ENCODE measurements around the gene FAM50A. TPM values are rescaled to one million over a fixed set of nuclear protein-coding genes. Genes with fewer than 3 reads are reported as not detected.
A peak's percentile ranks its signal among the peaks of the same experiment; 100 is the strongest.

Gene FAM50A
- total RNA-seq, 1 experiment from 2014 or later: 75.9 TPM

GRCh38 chrX:154486052-154486395 is 42.1 kb downstream of the FAM50A start:
- peak in 1 of 2 experiments; percentile 27 for DNase-seq
- Mint-ChIP-seq H3K4me1 (ENCODE audit: low read depth, unreplicated experiment) (peaks cover under 1% of the 10 kb centered on the region), H3K4me3 (ENCODE audit: unreplicated experiment) (peak overlapping the region; percentile 71), H3K36me3 (ENCODE audit: insufficient read depth, unreplicated experiment) (peaks cover 15% of the 10 kb centered on the region), H3K27ac (ENCODE audit: unreplicated experiment) (no peak overlapping the region), H3K9me3 (ENCODE audit: unreplicated experiment) (no peaks in the 10 kb centered on the region), H3K27me3 (ENCODE audit: insufficient read depth, unreplicated experiment) (no peaks in the 10 kb centered on the region)
- ChIA-PET CTCF (interaction anchor here (0.6 kb wide), 1 partner anchor 41 kb away, joined by 4 read pairs; no protein-coding TSS in a partner anchor), POLR2A (interaction anchor here (0.6 kb wide), 1 partner anchor 33 kb away, joined by 3 read pairs; no protein-coding TSS in a partner anchor)
- Histone ChIP-seq H3K36me3 (ENCODE audit: control insufficient read depth, insufficient read depth, low read length) (0 out of 2 replicates have a peak, but pooled peaks cover 1% of the 10 kb centered on the region), H3K4me3 (ENCODE audit: low read depth, low read length) (peak overlapping the region; percentile 70), H3K4me1 (peaks cover 4% of the 10 kb centered on the region; the same call in 1 of the 2 replicates), H3K27me3 (replicated peaks; ENCODE audit: control insufficient read depth, insufficient read depth, low read length) (no peaks in the 10 kb centered on the region), H3K9me3 (no peaks in the 10 kb centered on the region)
- TF ChIP-seq CTCF (IDR thresholded peaks at IDR 0.05; ENCODE audit: insufficient read depth in 1 of 2, low read depth in 1 of 2, low read length in 1 of 2, severe bottlenecking in 1 of 2, unreplicated experiment in 1 of 2): no peak
- BruUV-seq (replicated peaks): no TSS peak
- intact Hi-C loops (cut with micrococcal nuclease; ENCODE audit: unreplicated experiment): no loop called here

GRCh38 chrX:154486396-154487207 is 42.7 kb downstream of the FAM50A start, which contains the start of gene UBL4A:
Gene UBL4A, minus strand, starts transcription at chrX:154486615. Its CDS starts 31 bp downstream, at chrX:154486584.
- Mint-ChIP-seq H3K9me3 (ENCODE audit: unreplicated experiment) (no peaks in the 10 kb centered on the region), H3K36me3 (ENCODE audit: insufficient read depth, unreplicated experiment) (peaks cover 15% of the 10 kb centered on the region), H3K4me1 (ENCODE audit: low read depth, unreplicated experiment) (peaks cover 6% of the 10 kb centered on the region), H3K27me3 (ENCODE audit: insufficient read depth, unreplicated experiment) (no peaks in the 10 kb centered on the region), H3K4me3 (ENCODE audit: unreplicated experiment) (peak within 1 kb of the TSS; percentile 71), H3K27ac (ENCODE audit: unreplicated experiment) (peak within 1 kb of the TSS; percentile 84)
- H3K36me3 ChIP-seq (ENCODE audit: control insufficient read depth, insufficient read depth, low read length): 0 out of 2 replicates have a peak, but pooled peaks cover 1% of the 10 kb centered on the region
- CTCF ChIA-PET: interaction anchor here (0.6 kb wide), 1 partner anchor 41 kb away, joined by 4 read pairs; no protein-coding TSS in a partner anchor
- POLR2A ChIA-PET: interaction anchor here (0.6 to 1.2 kb wide), 5 partner anchors 8 to 116 kb away, joined by 3 to 4 read pairs (median 3); partner anchors contain the start of gene LAGE3
- H3K9me3 ChIP-seq: no peaks in the 10 kb centered on the region
- TF ChIP-seq CTCF (IDR thresholded peaks at IDR 0.05; ENCODE audit: insufficient read depth in 1 of 2, low read depth in 1 of 2, low read length in 1 of 2, severe bottlenecking in 1 of 2, unreplicated experiment in 1 of 2): no peak
- peak; percentile 89 to 90 for DNase-seq
- H3K4me1 ChIP-seq: peaks cover 4% of the 10 kb centered on the region; the same call in 1 of the 2 replicates
- H3K27me3 ChIP-seq (replicated peaks; ENCODE audit: control insufficient read depth, insufficient read depth, low read length): no peaks in the 10 kb centered on the region
- H3K4me3 ChIP-seq (ENCODE audit: low read depth, low read length): peak within 1 kb of the TSS; percentile 70
- intact Hi-C loops (cut with micrococcal nuclease; ENCODE audit: unreplicated experiment): no loop called here
- BruUV-seq (replicated peaks): no TSS peak

GRCh38 chrX:154487518-154488290 is 43.8 kb downstream of the FAM50A start:
- Mint-ChIP-seq H3K27ac (ENCODE audit: unreplicated experiment) (peak overlapping the region; percentile 84), H3K36me3 (ENCODE audit: insufficient read depth, unreplicated experiment) (peaks cover 15% of the 10 kb centered on the region), H3K4me3 (ENCODE audit: unreplicated experiment) (no peak overlapping the region), H3K27me3 (ENCODE audit: insufficient read depth, unreplicated experiment) (no peaks in the 10 kb centered on the region), H3K4me1 (ENCODE audit: low read depth, unreplicated experiment) (peaks cover 6% of the 10 kb centered on the region), H3K9me3 (ENCODE audit: unreplicated experiment) (no peaks in the 10 kb centered on the region)
- Histone ChIP-seq H3K36me3 (ENCODE audit: control insufficient read depth, insufficient read depth, low read length) (0 out of 2 replicates have a peak, but pooled peaks cover 1% of the 10 kb centered on the region), H3K4me3 (ENCODE audit: low read depth, low read length) (no peak overlapping the region), H3K9me3 (no peaks in the 10 kb centered on the region), H3K27me3 (replicated peaks; ENCODE audit: control insufficient read depth, insufficient read depth, low read length) (no peaks in the 10 kb centered on the region), H3K4me1 (peaks cover 4% of the 10 kb centered on the region; the same call in 1 of the 2 replicates)
- DNase-seq: no peak
- no peak for TF ChIP-seq CTCF (IDR thresholded peaks at IDR 0.05; ENCODE audit: insufficient read depth in 1 of 2, low read depth in 1 of 2, low read length in 1 of 2, severe bottlenecking in 1 of 2, unreplicated experiment in 1 of 2)
- intact Hi-C loops (cut with micrococcal nuclease; ENCODE audit: unreplicated experiment): no loop called here
- no TSS peak for BruUV-seq (replicated peaks)
- ChIA-PET CTCF (no interaction called here), POLR2A (interaction anchor here (1.1 to 1.2 kb wide), 3 partner anchors 9 to 54 kb away, joined by 3 to 4 read pairs (median 3); partner anchors contain the start of gene LAGE3)

All from Caco-2 (cell line).